PC-9 (cell line): ENCODE results near the gene TPM3.

Experiments
- CTCF ChIP-seq: fragments of 200-600 bp; sonication (generic); conservative IDR thresholded peaks from 2 replicates; pipeline ENCODE4 v1.6.1; 2017; ENCODE audit warnings: mixed run types, antibody characterized with exemption, mild to moderate bottlenecking, moderate library complexity
- EZH2 ChIP-seq: fragments of 200-600 bp; sonication (generic); IDR thresholded peaks from 2 replicates; pipeline ENCODE4 v1.8.0; 2017; ENCODE audit warnings: antibody characterized with exemption, low read depth

GRCh38 chr1:154237435-154237834, 45.5 kb upstream of the TPM3 start:
- no peak for TF ChIP-seq CTCF
- TF ChIP-seq EZH2 = no peak
